ENCODE data around the gene ZNF143.
"Not testable (repeated sequence)": the region's sequence is repeated elsewhere in the genome, so short reads cannot be mapped to it uniquely, and the experiment has no call there.

ZNF143 gene

GRCh38 chr11:9549216-9549615 is 88.4 kb downstream of the ZNF143 start:
- DNase-seq = not testable (repeated sequence)

- DNase-seq = no peak
These were observed 89.4 kb downstream of the ZNF143 start for GRCh38 chr11:9550191-9550628.

GRCh38 chr11:9561279-9561982 is 100.6 kb downstream of the ZNF143 start:
- no peak for DNase-seq

GRCh38 chr11:9562716-9563115 is 101.9 kb downstream of the ZNF143 start:
- no peak for DNase-seq

- no peak for DNase-seq
These were observed 102.5 kb downstream of the ZNF143 start for GRCh38 chr11:9563196-9563730.

GRCh38 chr11:9565822-9566560 is 105.2 kb downstream of the ZNF143 start:
- peak; percentile 45 to 48 for DNase-seq

- DNase-seq = no peak
These were observed 105.8 kb downstream of the ZNF143 start for GRCh38 chr11:9566561-9567063.

- no peak for DNase-seq
These were observed 106.6 kb downstream of the ZNF143 start for GRCh38 chr11:9567401-9567800.

GRCh38 chr11:9568161-9568853 is 107.5 kb downstream of the ZNF143 start:
- DNase-seq = no peak

GRCh38 chr11:9568854-9569587 is 108.2 kb downstream of the ZNF143 start:
- DNase-seq = peak; percentile 47 to 61

GRCh38 chr11:9569588-9570164 is 108.9 kb downstream of the ZNF143 start:
- DNase-seq = no peak

GRCh38 chr11:9570313-9571025 is 109.7 kb downstream of the ZNF143 start:
- no peak for DNase-seq

- no peak for DNase-seq
These were observed 110.4 kb downstream of the ZNF143 start for GRCh38 chr11:9571071-9571762.

GRCh38 chr11:9571763-9572115 is 110.9 kb downstream of the ZNF143 start:
- no peak for DNase-seq

GRCh38 chr11:9573052-9573774 is 112.4 kb downstream of the ZNF143 start, which contains the start of gene WEE1:
Gene WEE1 (plus strand): TSS chr11:9573670. CDS start chr11:9573934, 264 bp downstream.
- peak; percentile 97 for DNase-seq

GRCh38 chr11:9573775-9574621 is 113.2 kb downstream of the ZNF143 start:
- peak in 1 of 2 donors; percentile 9 for DNase-seq

GRCh38 chr11:9574622-9575259 is 113.9 kb downstream of the ZNF143 start:
- DNase-seq = peak; percentile 13 to 28
